Measurements from ENCODE around the gene GSG1L2. TPM values are rescaled to one million over a fixed set of nuclear protein-coding genes. Genes with fewer than 3 reads are reported as not detected.

Gene GSG1L2
- total RNA-seq, 1 donor from 2014 or later, result not detected

GRCh38 chr17:9828296-9829295, 6.7 kb upstream of the GSG1L2 start:
- Mint-ChIP-seq H3K36me3 (no peaks in the 10 kb centered on the region), H3K27ac (no peak overlapping the region), H3K9me3 (no peaks in the 10 kb centered on the region)

GRCh38 chr17:9825641-9826150, 3.8 kb upstream of the GSG1L2 start, which contains the start of gene GLP2R:
Gene GLP2R, plus strand, starts transcription at chr17:9825924. Its CDS starts 140 bp downstream, at chr17:9826064.
- H3K4me3 ChIP-seq, result no peak within 1 kb of the TSS
- Mint-ChIP-seq H3K36me3 (no peaks in the 10 kb centered on the region), H3K27me3 (ENCODE audit: insufficient read depth, low read depth) (peaks cover 2% of the 10 kb centered on the region), H3K4me1 (no peaks in the 10 kb centered on the region), H3K4me3 (no peak within 1 kb of the TSS), H3K9me3 (no peaks in the 10 kb centered on the region), H3K27ac (no peak within 1 kb of the TSS)
- no peak within 1 kb of the TSS for H3K9ac ChIP-seq
- no peak within 1 kb of the TSS for H3K27ac ChIP-seq
- peaks cover 2% of the 10 kb centered on the region for H3K4me1 ChIP-seq
- H3K27me3 ChIP-seq, result no peaks in the 10 kb centered on the region
- no peak within 1 kb of the TSS for H2AFZ ChIP-seq (replicated peaks)
- TF ChIP-seq EZH2phosphoT487 (IDR thresholded peaks at IDR 0.05), result no peak
- TF ChIP-seq CTCF (IDR thresholded peaks at IDR 0.05), result no peak
- TF ChIP-seq EZH2 (IDR thresholded peaks at IDR 0.05), result no peak
- H4K20me1 ChIP-seq (ENCODE audit: low read depth), result no peaks in the 10 kb centered on the region
- H3F3A ChIP-seq (ENCODE audit: low read depth), result no peaks in the 10 kb centered on the region
- no peaks in the 10 kb centered on the region for H3K79me2 ChIP-seq (ENCODE audit: low read depth)
- no peak for DNase-seq (ENCODE audit: low spot score)
- no peak within 1 kb of the TSS for H3K4me2 ChIP-seq
- no peaks in the 10 kb centered on the region for H3K9me3 ChIP-seq (ENCODE audit: low read depth)
- H3K36me3 ChIP-seq, result no peaks in the 10 kb centered on the region

More at GRCh38 chr17:9828296-9829295, 6.7 kb upstream of the GSG1L2 start:
- no peaks in the 10 kb centered on the region for H3K79me2 ChIP-seq (ENCODE audit: low read depth)
- no peaks in the 10 kb centered on the region for H3K9me3 ChIP-seq (ENCODE audit: low read depth)
- no peak overlapping the region for H3K4me2 ChIP-seq
- H2AFZ ChIP-seq (replicated peaks), result no peak overlapping the region
- no peak for DNase-seq (ENCODE audit: low spot score)
- TF ChIP-seq EZH2 (IDR thresholded peaks at IDR 0.05), result no peak
- TF ChIP-seq EZH2phosphoT487 (IDR thresholded peaks at IDR 0.05), result no peak
- TF ChIP-seq CTCF (IDR thresholded peaks at IDR 0.05), result no peak
- Mint-ChIP-seq H3K4me3 (no peak overlapping the region), H3K4me1 (no peaks in the 10 kb centered on the region), H3K27me3 (ENCODE audit: insufficient read depth, low read depth) (peaks cover 2% of the 10 kb centered on the region)
- H3K9ac ChIP-seq, result no peak overlapping the region
- no peak overlapping the region for H3K4me3 ChIP-seq
- H3K36me3 ChIP-seq, result no peaks in the 10 kb centered on the region
- H4K20me1 ChIP-seq (ENCODE audit: low read depth), result no peaks in the 10 kb centered on the region
- H3K27me3 ChIP-seq, result no peaks in the 10 kb centered on the region
- no peaks in the 10 kb centered on the region for H3K4me1 ChIP-seq
- H3K27ac ChIP-seq, result no peak overlapping the region
- H3F3A ChIP-seq (ENCODE audit: low read depth), result no peaks in the 10 kb centered on the region

- Histone ChIP-seq H3K4me2 (no peak overlapping the region), H3K9ac (no peak overlapping the region), H3K4me3 (no peak overlapping the region), H3K9me3 (ENCODE audit: low read depth) (no peaks in the 10 kb centered on the region), H3K36me3 (no peaks in the 10 kb centered on the region), H3K79me2 (ENCODE audit: low read depth) (no peaks in the 10 kb centered on the region), H3F3A (ENCODE audit: low read depth) (no peaks in the 10 kb centered on the region), H3K4me1 (peaks cover 3% of the 10 kb centered on the region), H4K20me1 (ENCODE audit: low read depth) (no peaks in the 10 kb centered on the region), H3K27me3 (no peaks in the 10 kb centered on the region), H2AFZ (replicated peaks) (no peak overlapping the region), H3K27ac (no peak overlapping the region)
- H3K4me3 Mint-ChIP-seq, result no peak overlapping the region
- H3K4me1 Mint-ChIP-seq, result no peaks in the 10 kb centered on the region
- H3K27ac Mint-ChIP-seq, result no peak overlapping the region
- no peaks in the 10 kb centered on the region for H3K36me3 Mint-ChIP-seq
- TF ChIP-seq EZH2phosphoT487 (IDR thresholded peaks at IDR 0.05) (no peak), EZH2 (IDR thresholded peaks at IDR 0.05) (no peak), CTCF (IDR thresholded peaks at IDR 0.05) (no peak)
- DNase-seq (ENCODE audit: low spot score), result no peak
- peaks cover 2% of the 10 kb centered on the region for H3K27me3 Mint-ChIP-seq (ENCODE audit: insufficient read depth, low read depth)
- H3K9me3 Mint-ChIP-seq, result no peaks in the 10 kb centered on the region
Measured at GRCh38 chr17:9824797-9825338, 3.0 kb upstream of the GSG1L2 start.

Measured in neural progenitor cell (in vitro differentiated cells).